Stimulated activated CD8-positive, alpha-beta memory T cell treated with anti-CD3 and anti-CD28 coated beads, Interleukin-4, amount 100 ng/mL, for 1 hour (primary cell): ENCODE data around the gene DNAH2.

Experiments
- DNase-seq, 2 donors: peaks; one replicate each; pipeline ENCODE4 v3.0.0-alpha.2; 2020; ENCODE audit warnings: low read depth in 2 of 2, low spot score in 1 of 2

Gene DNAH2

DNA sequence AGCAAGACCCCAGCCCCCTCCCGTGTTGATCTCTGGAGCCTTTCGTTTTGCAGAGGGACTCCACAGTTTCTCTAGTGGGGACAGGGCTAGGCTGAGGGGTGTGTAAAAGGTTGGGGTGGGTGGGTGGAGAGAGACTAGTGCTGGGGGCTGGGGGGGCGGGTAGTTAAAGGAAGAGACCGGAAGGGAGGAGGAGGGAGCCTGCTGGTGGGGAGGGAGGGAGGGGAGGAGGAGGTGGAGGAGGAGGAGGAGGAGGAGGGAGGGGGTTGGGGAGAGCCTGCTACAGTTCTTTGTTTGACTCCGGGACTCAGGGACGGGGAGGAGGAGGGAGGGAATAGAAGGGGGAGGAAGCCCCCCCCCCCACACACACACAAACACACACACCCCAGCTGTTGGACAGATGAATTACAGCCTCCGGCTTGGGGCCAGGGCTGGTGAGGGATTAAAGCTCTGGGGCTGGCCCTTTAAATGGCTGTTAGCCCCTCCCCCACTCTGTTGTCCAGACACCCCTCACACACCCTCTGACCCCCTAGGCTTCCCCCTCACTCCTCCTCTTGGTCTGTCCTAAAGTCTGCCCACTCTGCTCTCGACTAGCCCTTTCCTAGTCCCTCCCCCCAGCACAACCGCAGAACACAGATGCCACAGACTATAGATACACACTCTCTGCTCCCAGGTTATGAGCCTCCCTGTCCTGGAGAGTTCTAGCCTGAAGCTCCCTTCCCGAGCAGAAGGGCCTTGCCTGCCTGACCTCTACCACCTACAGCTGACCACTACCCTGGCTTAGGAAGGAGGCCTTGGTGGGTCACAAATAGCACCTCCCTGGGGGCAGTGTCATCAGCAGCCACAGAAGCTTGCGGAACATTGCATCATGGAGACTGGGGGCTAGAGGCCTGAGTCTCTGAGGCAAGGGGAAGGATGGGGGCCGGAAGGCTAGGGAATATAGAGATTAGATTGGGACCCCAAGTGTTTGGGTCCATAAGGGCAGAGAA is 120.8 kb downstream of the DNAH2 start:
- no peak for DNase-seq

- no peak for DNase-seq
Observed at GRCh38 chr17:7839190-7839875, 121.8 kb downstream of the DNAH2 start.

- DNase-seq, result no peak
Observed at GRCh38 chr17:7839876-7840261, 122.3 kb downstream of the DNAH2 start.

DNA sequence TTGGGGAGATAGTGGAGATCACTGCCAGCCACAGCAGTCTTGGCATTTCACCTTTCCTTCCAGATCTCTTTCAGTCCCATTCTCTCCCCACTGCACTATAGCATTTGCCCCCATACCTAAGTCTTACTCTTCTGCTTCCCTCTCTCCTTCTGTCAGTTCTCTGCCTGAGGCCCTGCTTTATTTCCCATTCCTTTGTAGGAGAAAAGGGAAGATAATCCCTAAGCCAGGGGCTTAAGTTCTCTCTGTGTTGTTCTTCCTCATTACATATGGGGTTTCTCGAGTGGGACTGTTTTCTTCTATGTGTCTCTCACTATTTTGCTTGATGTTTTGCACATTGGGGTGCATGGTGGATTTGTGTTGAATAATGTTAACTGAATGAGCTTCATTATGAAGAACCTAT is 122.9 kb downstream of the DNAH2 start:
- DNase-seq, result no peak

DNA sequence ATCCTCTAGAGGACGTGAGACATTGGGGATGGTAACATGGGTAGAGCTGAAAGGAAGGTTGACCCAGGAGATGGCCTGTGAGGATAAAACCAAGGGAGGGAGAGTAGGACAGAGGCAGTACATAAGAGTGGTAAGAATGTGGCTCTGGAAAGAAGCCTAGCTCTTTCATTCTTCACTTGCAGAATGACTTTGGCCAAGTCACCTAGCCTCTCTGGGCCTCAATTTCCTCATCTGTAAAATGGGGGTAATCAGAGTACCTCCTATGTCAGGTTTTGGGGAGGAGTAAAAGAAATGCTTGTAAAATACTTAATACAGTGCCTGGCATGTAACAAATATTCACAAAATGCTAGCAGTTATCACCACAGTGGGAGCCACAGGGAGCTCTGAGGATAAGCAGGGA is 123.3 kb downstream of the DNAH2 start:
- DNase-seq, result no peak

- peak; percentile 87 to 90 for DNase-seq
Observed at GRCh38 chr17:7841396-7841914, 123.9 kb downstream of the DNAH2 start.

- DNase-seq, result peak; percentile 73 to 77
Observed at GRCh38 chr17:7841915-7842379, 124.4 kb downstream of the DNAH2 start.

- peak; percentile 88 to 92 for DNase-seq
Observed at GRCh38 chr17:7842380-7843256, 125.1 kb downstream of the DNAH2 start.

DNA sequence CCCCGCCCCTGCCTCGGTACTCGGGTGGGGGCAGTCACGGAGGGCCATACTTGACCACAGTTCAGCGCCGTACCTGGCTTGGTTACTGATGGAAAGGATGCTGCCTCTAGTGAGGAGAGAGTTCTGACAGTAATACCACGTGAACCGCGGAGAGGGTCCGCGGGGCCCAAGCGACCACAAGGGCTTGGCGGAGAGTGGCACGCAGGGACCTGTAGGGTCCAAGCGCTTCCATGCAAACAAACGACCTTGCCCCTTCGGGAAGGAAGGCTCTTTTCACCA is 125.7 kb downstream of the DNAH2 start:
- DNase-seq, result no peak

DNA sequence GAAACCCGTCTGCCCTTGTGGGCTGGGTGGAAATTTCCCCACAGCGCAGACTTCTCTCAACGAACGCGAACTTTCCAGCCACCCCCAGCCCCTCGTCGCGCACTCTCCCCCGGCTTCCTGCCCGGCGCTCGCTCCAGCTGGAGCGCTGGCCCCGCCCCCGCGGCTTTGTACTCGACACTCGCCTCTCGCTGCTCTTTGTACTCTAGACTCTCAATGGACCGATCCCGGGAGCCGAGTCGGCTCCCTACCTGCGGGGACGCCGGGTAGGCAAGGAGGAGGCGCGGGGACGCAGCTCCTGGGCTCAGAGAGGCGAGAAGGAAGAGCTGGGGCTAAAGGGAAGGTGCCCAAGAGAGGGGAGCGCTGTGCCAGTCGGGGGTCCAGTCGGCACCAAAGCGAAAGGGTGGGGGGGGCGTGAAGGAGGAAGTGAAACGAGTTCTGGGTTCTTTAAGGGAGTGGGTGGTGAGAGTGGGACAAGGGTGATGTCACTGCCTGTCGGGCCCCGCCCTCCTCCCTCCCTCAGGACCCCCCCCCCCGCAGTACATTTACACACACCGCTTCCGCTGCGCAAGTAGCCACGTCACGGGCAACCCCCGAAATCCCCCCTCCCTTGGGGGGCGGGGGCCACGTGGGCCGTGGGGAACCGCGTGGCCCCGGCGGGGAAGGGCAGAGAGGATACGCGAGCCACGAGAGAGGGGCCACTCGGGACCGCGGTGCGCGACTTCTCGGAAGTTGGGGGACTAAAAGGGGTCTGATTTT is 126.2 kb downstream of the DNAH2 start:
- DNase-seq, result peak; percentile 79 to 86

DNA sequence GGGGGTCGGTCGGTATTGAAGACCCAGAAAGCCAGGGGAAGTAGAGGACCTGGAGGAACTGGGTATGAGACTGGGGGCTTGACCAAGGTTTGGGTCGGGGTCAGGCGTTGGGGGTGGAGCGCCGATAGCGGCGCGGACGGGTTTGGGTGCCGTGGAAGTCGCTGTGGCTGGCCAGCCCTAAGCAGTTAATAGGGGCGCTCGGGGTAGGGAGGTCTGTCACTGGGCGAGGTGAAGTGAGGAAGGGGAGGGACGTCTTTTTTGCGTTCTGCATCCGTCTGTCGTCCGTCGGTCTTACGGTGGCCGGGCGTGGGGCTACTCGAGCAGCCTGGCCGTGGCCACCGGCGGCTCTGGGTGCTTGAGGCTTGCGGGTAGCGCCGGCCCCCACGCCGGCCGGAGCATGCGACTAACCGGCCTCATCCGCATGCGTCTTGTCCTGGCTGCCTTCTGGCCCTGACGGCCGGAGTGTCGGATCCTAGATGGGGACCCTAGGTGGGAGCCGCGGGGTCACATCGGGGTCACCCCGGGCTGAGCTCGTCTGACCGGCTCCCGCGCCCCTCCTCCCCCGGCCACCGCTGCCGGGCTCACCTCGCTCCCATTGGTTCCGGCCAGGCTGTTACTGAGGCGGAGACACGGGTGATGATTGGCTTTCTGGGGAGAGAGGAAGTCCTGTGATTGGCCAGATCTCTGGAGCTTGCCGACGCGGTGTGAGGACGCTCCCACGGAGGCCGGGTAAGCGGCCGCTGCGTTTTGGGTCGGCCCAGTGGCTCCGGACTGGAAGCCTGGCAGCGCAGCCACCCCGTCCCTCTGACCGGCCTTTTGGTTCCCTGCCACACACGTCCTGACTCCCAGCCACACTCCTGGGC is 127.0 kb downstream of the DNAH2 start:
- peak; percentile 58 to 75 for DNase-seq

GRCh38 chr17:7845359-7846062 is 128.0 kb downstream of the DNAH2 start:
- DNase-seq, result no peak

- DNase-seq, result no peak
Observed at GRCh38 chr17:7846063-7846735, 128.7 kb downstream of the DNAH2 start.

GRCh38 chr17:7846765-7847661 is 129.5 kb downstream of the DNAH2 start:
- DNase-seq, result no peak

DNA sequence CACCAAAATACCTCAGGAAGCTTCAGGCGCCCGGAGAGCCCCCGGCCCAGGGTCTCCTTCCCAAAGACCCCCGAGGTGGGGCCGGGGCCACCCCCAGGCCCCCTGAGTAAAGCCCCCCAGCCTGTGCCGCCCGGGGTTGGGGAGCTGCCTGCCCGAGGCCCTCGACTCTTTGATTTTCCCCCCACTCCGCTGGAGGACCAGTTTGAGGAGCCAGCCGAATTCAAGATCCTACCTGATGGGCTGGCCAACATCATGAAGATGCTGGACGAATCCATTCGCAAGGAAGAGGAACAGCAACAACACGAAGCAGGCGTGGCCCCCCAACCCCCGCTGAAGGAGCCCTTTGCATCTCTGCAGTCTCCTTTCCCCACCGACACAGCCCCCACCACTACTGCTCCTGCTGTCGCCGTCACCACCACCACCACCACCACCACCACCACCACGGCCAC is 130.6 kb downstream of the DNAH2 start:
- DNase-seq, result no peak

- no peak for DNase-seq
Observed at GRCh38 chr17:7848739-7849129, 131.2 kb downstream of the DNAH2 start.

GRCh38 chr17:7849130-7849750 is 131.7 kb downstream of the DNAH2 start:
- no peak for DNase-seq
